ENCODE results near the gene EIF2S1. TPM values are rescaled to one million over a fixed set of nuclear protein-coding genes. Genes with fewer than 3 reads are reported as not detected.
"Not testable (repeated sequence)": the region's sequence is repeated elsewhere in the genome, so short reads cannot be mapped to it uniquely, and the experiment has no call there.

The EIF2S1 gene
- polyA plus RNA-seq (ENCODE audit: insufficient read length in 4 of 4), result 100 to 1,000 TPM in 3 of 4 donors, 10 to 100 TPM in 1; 99.4 to 108 (median 101) TPM

DNA sequence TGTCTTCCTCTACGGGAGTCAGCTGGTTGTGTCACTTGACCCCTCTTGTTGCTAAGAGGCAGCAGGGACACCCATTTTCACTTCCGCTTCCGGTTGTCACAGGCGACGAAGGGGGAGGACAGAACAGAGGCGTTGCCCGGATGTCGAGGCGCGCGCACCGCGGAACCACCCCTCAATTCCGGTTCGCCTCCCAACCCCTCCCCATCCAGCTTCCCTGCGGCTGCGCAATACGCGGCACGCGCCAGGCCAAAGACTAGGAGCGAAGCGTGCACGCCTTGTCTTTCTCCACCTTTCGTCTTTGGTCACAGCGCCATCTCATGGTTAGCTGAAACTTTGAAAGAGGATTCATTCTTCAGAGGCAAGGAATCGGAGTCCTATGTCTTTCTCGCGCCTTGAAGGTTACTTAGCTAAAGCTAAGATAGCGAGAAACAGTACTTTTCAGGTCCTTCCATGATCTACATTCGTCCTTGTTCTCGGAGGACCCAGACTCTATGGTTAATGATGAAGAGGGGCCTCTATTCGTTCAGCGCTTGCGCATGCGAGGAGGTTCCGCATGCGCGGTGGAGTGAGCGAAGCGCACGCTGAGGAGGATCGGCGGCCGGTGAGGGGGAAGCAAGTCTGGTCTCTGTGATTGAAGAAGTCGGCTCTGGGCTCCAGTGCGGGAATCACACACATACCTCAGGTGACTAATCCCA lies at the start of gene EIF2S1, which contains the start of gene ATP6V1D:
EIF2S1 (plus strand) TSS at position 554 of the 695 bp plus-strand sequence. CDS start 4,440 bp downstream, outside the sequence.
ATP6V1D (minus strand) TSS at position 30 of the 695 bp plus-strand sequence. CDS start 106 bp downstream, outside the sequence.
- DNase-seq (ENCODE audit: low read depth in 4 of 4, low spot score in 3 of 4), result peak; percentile 98 to 99 (median 98)

DNA sequence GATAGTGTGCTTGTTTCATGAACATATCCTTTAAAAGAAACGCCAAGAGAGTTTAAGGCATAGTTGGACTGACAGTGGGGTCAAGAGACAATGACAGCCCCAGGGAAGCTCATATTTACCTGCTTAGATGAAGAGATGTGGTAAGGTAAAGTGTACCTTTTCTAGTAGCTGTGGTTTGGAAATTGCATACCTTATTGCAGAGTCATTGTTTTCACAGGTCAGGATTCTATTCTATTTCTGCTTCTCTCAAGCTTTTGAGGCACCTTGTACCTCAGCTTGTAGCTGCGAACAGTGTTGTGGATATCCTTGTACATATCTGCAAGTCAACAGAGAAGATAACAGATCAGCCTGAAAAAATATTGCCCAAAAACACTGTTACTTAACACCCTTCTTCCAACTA lies 48.3 kb upstream of the EIF2S1 start:
- no peak for DNase-seq (ENCODE audit: low read depth in 4 of 4, low spot score in 3 of 4)

DNA sequence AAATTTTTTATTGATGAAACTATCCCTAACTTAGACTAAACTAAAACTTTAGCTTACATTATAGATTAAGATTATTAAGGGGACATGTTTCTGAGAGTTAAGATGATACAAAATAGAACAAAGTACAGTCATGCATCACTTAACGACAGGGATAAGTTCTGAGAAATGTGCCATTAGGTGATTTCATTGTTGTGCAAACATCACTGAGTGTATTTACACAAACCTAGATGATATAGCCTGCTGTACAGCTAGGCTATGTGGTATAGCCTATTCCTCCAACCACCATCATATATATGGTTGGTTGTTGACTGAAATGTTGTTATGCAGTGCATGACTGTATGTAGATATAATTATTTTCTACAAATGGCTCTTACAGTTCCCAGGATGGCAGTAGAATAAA lies 47.0 kb upstream of the EIF2S1 start:
- no peak for DNase-seq (ENCODE audit: low read depth in 4 of 4, low spot score in 3 of 4)

DNA sequence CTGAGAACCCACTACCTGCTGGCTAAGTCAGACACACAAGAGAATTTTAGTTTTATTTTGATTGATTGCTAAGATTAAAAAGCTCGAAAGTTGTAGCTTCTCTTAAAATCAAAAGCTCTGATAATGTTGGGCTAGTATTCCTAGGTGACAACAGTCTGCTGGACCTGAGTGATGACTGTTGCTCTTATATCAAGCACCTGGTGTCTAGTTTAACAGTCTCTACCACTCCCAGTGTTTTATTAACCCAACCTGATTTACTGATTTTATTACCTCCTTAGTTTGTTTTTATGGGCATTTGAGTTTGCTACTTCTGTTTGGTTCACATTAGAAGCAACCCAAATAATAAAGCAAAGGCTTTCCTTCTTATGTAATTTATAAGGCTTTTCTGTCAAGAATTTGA lies 42.3 kb upstream of the EIF2S1 start:
- DNase-seq (ENCODE audit: low read depth in 4 of 4, low spot score in 3 of 4), result no peak

DNA sequence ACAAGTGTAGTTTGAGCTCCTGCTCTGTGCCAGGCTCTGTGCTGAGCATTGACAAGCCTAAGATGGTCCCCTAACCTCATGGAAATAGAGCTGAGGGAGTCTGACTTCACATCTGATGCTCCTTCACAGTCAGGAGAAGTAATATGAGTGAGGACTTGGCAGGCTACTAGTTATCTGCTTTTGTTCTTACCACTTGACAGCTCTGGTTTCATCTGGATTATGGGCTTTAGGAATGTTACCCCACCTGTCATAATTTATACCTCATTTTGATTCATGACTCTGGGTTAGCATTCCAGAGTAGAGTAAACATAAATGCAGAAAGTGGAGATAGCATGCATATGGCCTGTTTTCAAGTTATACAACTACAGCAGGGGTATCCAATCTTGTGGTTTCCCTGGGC lies 41.0 kb upstream of the EIF2S1 start:
- DNase-seq (ENCODE audit: low read depth in 4 of 4, low spot score in 3 of 4), result no peak

DNA sequence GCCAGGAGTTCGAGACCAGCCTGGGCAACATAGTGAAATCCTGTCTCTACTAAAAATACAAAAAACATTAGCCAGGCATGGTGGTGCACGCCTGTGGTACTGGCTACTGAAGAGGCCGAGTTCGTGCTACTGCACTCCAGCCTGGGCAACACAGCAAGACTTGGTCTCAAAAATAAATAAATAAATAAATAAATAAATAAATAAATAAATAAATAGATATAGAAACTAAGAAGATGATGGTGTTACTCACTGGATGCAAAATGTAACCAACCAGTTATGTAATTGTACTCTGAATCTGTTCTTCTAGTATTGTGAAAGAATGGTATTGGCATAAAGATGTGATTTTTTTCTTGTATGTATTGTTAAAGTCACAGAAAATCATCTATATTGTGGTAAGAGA lies 30.5 kb upstream of the EIF2S1 start:
- not testable (repeated sequence) for DNase-seq (ENCODE audit: low read depth in 4 of 4, low spot score in 3 of 4)

DNA sequence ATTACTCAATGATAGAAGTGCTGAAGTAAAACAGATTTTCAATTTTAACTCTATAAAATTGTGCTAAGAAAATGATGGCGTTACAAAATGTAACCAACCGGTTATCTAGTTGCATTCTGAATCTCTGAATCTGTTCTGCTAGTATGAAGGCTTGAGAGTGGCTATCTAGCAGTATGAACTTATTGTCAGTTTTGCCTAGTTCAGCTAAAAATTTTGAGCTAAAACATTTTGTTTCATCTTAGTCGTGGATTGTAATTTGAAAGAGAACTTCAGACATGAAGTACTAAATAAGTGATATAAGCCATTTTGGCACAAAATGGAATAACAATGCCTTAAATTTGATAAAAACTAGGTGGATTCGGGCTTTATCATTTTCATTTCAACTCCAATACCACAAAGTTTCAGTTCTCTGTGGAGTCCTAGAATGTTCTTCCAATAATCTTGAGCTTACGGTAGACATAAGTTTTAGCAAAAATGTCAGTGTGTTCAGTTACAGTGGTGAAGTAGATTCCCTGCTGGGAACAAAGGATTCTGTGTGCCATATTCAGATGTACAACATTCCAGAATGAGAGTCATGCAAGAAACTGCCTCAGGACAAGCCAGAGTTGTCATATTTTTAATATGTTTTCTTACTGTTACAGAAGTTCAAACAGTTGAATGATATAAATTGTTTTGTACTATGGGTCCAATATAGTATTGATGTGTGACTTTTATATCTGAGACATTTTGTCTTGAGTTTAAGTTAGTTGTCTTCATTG lies 28.6 kb upstream of the EIF2S1 start:
- DNase-seq (ENCODE audit: low read depth in 4 of 4, low spot score in 3 of 4), result no peak

DNA sequence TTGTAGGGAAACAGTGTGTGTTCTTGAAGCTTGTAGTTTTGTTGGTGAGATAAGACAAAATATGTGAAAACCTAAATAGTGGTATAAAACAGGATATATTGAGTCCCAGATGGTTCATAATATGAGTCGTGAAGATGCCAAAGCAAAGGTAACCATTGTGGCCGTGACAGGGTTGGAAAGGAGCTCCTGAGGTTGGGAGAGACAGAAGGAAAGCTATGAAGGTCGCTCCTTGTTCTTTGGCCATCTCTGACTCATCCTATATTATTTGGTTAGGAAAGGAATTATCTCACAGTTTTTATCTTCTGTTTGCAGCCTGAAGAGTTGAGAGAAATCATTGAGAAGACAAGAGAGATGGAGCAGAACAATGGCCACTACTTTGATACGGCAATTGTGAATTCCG lies 27.7 kb upstream of the EIF2S1 start:
- no peak for DNase-seq (ENCODE audit: low read depth in 4 of 4, low spot score in 3 of 4)

DNA sequence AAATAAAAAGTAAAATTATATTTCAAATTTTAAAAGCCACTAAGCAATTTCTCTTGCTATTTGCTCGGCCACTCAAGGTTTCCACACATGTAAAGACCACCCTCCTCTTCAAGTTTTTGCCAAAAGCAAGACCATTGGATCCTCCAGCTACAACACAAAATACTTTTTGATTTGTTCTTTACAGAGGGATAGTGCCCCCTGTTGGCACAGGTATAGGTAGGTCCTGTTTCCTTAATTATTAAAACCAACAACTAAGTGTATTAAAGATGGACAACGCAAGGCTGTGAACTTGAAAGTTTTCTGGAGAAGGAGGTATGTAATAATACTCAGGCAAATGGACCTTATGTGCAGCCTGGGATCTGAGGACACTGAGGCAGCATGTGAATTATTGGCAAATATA lies 24.3 kb upstream of the EIF2S1 start:
- DNase-seq (ENCODE audit: low read depth in 4 of 4, low spot score in 3 of 4), result no peak

DNA sequence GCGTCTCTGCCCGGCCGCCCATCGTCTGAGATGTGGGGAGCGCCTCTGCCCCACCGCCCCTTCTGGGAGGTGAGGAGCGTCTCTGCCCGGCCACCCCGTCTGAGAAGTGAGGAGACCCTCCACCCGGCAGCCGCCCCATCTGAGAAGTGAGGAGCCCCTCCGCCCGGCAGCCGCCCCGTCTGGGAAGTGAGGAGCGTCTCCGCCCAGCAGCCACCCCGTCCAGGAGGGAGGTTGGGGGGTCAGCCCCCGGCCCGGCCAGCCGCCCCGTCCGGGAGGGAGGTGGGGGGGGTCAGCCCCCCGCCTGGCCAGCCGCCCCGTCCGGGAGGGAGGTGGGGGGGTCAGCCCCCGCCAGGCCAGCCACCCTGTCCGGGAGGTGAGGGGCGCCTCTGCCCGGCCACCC lies 18.9 kb upstream of the EIF2S1 start:
- DNase-seq (ENCODE audit: low read depth in 4 of 4, low spot score in 3 of 4), result not testable (repeated sequence)

DNA sequence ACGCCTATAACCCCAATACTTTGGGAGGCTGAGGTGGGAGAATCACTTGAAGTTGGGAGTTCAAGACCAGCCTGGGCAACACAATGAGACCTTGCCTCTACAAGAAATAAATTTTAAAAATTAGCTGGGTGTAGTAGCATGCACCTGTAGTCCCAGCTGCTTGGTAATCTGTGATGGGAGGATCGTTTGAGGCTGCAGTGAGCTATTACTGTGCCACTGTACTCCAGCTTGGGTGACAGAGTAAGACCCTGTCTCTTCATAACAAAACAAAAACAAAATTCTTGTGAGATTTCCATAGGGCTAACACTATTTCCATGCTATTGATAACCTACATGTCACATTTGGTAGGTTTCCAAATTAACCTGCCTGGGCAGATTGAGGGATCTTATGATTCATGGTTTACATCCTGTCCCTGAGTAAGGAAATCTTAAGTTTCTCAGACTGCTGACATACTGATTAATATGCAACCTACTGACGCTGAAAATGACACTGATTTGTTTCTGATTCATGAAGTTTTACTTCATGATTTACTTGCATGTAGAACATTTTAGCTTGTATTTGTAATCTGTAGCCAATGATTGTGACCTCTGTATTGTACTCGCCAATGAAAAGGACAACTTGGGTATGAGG lies 16.4 kb upstream of the EIF2S1 start:
- no peak for DNase-seq (ENCODE audit: low read depth in 4 of 4, low spot score in 3 of 4)

DNA sequence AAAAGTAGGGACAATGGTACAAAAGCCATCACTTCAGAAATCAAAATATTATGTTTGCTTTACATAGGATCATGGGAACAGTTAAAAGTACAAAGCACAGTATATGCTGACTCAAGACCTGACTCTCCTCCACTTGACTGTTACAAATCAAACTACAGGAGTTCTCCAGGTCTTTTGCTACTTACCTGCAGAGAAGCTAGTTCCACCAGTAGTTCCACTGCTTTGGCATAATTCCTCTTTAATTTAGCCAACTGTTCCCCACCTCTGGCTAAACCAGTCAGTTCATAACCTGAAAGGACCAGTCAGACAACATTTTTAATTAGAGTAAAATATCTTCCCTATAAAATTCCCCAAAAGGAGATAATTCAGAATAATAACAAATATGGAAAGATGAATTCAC lies 14.5 kb upstream of the EIF2S1 start:
- DNase-seq (ENCODE audit: low read depth in 4 of 4, low spot score in 3 of 4), result no peak

DNA sequence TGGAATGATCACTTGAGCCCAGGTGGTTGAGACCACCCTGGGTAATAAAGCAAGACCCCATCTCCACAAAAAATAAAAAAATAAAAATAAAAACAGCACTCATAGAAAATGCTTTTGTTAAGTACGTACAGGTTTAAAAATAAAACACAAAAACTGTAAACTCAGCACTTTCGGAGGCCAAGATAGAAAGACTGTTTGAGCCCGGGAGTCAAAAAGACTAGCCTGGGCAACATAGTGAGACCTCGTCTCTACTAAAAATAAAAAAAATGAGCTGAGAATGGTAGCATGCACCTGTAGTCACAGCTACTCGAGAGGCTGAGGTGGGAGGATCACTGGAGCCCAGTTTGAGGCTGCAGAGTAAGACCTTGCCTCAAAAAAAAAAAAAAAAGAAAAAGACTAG lies 8.1 kb upstream of the EIF2S1 start:
- no peak for DNase-seq (ENCODE audit: low read depth in 4 of 4, low spot score in 3 of 4)

DNA sequence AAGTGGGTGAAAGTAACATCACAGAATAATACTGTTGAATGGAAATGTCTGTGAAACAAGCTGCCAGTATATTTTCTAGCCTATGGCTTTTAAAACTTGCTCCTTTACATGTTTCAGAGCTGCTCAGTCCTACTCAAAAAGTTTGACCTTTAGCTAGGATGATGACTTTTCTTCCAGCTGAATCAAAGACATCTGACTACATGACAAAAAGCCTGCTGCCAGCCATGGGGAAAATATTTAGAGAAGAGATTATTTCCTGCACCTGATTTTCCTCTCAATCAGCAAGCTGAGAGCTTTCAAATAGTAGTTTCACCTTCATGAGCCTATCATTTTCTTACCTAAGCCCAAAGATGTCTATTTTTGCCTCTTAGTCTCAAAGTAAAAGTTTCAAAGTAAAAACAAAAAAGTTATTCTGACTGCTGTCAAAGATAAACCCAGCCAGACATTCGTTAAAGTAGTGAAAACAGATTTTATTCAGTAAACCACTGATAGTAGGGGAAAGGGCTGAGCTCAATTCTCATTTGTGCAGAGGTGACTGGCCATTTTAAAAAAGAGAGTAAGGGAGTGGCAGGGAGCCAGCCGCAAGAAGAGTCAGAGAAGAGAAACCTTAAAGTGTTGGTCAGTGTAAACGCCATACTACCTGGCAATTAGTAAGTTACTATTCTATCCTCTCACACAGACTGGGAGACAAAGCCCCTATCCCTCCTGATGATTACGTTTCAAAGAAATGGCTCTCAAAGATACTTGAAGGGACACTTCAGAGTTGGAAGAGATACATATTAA lies 2.8 kb upstream of the EIF2S1 start:
- DNase-seq (ENCODE audit: low read depth in 4 of 4, low spot score in 3 of 4), result no peak

DNA sequence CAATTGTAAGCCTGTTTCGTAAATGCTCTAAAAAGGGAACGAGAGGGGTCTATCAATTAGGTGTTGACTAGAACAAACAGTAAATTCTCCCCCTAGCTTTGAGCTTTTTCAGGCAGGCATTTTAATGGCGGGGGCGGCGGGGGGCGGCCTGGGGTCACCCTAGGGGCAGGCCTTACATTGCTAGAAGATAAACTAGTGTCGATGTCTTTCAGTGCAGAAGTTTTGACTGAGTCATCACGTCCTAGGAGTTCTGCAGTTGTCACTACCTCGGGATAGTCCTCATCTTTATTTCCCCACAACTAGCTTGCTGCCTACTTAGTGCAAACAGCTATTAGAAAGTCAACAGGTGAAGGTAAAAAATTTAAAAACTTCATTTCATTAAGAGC lies 2.2 kb upstream of the EIF2S1 start:
- DNase-seq (ENCODE audit: low read depth in 4 of 4, low spot score in 3 of 4), result no peak

DNA sequence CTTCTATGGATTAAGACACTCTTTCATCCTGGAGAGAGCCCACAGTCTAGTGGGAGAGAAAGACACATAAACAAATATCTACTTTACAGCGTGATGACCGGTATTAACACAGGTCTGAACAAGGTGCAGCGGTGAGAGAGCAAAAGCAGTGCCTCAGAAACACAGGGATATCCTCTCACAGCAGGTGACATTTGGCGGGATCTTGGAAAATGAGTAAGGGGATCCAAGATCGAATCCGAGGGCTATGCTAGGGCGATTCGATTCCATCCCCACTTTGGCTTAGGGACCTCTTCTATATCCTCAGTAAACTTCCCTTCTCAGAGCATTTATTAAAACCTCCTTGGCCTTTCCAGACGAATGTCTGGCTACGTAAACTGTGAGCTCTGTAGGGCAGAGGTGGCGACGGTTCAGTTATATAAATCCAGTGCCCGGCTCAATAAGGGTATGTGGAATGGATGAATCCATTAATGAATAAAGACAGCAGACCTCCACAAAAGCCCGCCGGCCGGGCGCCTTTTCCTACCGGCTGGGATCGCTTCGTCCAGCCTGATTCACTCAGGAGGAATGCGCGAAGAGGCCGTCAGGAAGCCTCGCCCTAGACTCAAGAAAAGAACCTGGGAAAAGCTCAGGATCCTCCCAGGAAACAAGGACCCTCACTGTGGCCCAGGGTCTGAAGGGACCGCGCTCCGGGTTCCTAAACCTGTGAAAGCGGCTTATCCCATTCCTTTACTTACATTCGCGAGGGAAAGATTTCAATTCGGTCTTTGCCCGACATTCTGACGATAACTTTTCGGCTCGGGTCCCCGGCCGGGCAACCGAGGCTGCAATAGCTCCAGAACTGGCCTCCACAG lies 979 bp upstream of the EIF2S1 start:
- DNase-seq (ENCODE audit: low read depth in 4 of 4, low spot score in 3 of 4), result peak in 1 of 4 donors; percentile 20

DNA sequence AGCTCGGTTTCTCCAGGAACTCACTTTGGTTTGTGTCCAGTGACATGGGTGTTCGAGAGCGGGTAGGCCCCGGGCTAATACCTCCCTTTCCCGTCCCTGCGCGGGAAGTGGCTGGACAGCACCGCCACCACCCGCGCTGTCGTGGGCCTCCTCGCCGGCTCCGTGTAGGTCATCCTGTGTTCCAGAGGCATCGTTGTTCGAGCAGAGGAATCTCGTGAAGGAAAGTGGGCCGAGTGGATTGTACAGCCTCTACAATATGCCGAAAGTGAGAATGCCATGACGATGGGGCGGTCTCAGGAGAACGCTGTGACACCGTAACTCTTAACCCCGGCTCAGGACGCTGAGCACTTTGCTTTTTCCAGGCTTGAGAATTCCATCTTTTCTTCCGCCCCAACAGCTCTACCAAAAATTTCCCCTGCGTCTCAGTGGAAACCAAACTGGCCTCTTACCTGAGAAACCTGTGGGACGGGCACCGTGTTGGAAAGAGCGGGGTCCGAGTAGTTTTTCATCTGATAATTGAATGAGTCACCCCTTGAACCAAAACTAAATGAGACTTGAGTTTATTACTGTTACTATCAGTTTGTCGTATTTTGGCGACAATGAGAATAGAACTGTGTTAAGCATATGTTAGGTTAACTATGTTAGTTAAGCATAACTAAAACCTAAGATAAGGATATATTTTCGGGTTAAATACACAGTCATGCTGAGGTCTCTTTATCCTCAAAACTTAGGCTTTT lies 510 bp downstream of the EIF2S1 start:
- DNase-seq (ENCODE audit: low read depth in 4 of 4, low spot score in 3 of 4), result no peak

DNA sequence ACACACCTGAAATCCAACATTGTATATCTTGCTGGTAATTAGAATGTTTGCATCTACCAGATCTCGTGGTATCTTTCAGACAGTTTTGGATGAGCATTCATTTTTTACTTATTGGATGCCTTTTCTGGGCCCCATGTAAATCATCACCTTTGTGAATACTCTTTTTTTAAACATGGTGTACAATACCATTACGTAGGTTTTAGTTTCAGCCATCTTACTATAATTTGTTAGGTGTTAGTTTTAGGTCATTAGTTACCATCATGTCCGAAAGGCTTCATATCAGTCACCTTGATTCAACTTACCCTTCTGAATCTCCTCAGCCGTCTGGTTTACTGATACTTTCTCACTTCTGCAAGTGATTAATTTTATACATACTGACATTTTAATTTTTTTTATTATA lies 5.3 kb downstream of the EIF2S1 start:
- no peak for DNase-seq (ENCODE audit: low read depth in 4 of 4, low spot score in 3 of 4)

DNA sequence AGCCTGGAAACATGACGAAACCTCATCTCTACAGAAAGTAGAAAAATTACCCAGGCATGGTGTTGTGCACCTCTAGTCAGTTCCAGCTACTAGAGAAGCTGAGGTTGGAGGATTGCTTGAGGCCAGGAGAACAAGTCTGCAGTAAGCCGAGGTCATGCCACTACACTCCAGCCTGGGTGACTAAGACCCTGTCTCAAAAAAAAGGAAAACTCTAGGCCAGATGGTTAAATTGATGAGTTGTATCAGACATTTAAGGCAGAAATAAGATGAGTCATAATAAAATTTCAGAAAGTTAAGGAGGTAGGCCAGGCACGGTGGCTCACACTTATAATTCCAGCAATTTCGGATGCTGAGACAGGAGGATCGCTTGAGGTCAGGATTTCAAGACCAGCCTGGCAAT lies 10.7 kb downstream of the EIF2S1 start:
- no peak for DNase-seq (ENCODE audit: low read depth in 4 of 4, low spot score in 3 of 4)

Measured in right renal pelvis (tissue), 4 donors.